Subcutaneous adipose tissue (tissue), 4 donors: ENCODE results near the gene CCDC88A. TPM values are rescaled to one million over a fixed set of nuclear protein-coding genes. Genes with fewer than 3 reads are reported as not detected.

Experiments used
- CTCF ChIP-seq: fragments of 450-650 bp; IDR thresholded peaks from one replicate; pipeline ENCODE4 v1.5.1; 2016; ENCODE audit warnings: low read depth, mild to moderate bottlenecking, control low read depth, antibody characterized with exemption, moderate library complexity
- total RNA-seq, 4 donors: library from RNA; depleted of rRNA; stranded (reverse); fragments of >200 nt; gene quantifications; one replicate each; pipeline ENCODE4 v1.1.0, GENCODE V29; 2016

Gene CCDC88A
- total RNA-seq, 4 donors from 2014 or later = 55.2 to 269 (median 76.6) TPM

GRCh38 chr2:55351672-55352071 is 68.0 kb downstream of the CCDC88A start:
- no peak for TF ChIP-seq CTCF

GRCh38 chr2:55345064-55345463 is 74.6 kb downstream of the CCDC88A start:
- TF ChIP-seq CTCF = no peak

GRCh38 chr2:55338268-55338667 is 81.4 kb downstream of the CCDC88A start:
- no peak for TF ChIP-seq CTCF

GRCh38 chr2:55334728-55335127 is 84.9 kb downstream of the CCDC88A start:
- no peak for TF ChIP-seq CTCF

GRCh38 chr2:55330541-55331297 is 88.9 kb downstream of the CCDC88A start:
- no peak for TF ChIP-seq CTCF

- TF ChIP-seq CTCF = no peak
These were observed 92.0 kb downstream of the CCDC88A start for GRCh38 chr2:55327470-55328230.

GRCh38 chr2:55314985-55315384 is 104.7 kb downstream of the CCDC88A start:
- no peak for TF ChIP-seq CTCF
